Activated CD4-positive, CD25-positive, alpha-beta regulatory T cell treated with anti-CD3 and anti-CD28 coated beads, Interleukin-2, amount 50 U/mL, for 16 hours (primary cell): ENCODE measurements around the gene PGAP3.
A peak's percentile ranks its signal among the peaks of the same experiment; 100 is the strongest.

ENCODE experiments used
- DNase-seq: peaks from one replicate; pipeline ENCODE4 v3.0.0-alpha.2; 2020; ENCODE audit warnings: low read depth, low spot score

The PGAP3 gene

GRCh38 chr17:39660397-39661385 lies 27.2 kb downstream of the PGAP3 start:
- DNase-seq = no peak

- no peak for DNase-seq
These were observed 27.9 kb downstream of the PGAP3 start for GRCh38 chr17:39660011-39660360.

GRCh38 chr17:39659279-39660010 lies 28.4 kb downstream of the PGAP3 start:
- no peak for DNase-seq

- no peak for DNase-seq
These were observed 29.1 kb downstream of the PGAP3 start for GRCh38 chr17:39658760-39659159.

GRCh38 chr17:39658346-39658745 lies 29.5 kb downstream of the PGAP3 start:
- no peak for DNase-seq

- no peak for DNase-seq
These were observed 32.8 kb downstream of the PGAP3 start for GRCh38 chr17:39655105-39655504.

DNA sequence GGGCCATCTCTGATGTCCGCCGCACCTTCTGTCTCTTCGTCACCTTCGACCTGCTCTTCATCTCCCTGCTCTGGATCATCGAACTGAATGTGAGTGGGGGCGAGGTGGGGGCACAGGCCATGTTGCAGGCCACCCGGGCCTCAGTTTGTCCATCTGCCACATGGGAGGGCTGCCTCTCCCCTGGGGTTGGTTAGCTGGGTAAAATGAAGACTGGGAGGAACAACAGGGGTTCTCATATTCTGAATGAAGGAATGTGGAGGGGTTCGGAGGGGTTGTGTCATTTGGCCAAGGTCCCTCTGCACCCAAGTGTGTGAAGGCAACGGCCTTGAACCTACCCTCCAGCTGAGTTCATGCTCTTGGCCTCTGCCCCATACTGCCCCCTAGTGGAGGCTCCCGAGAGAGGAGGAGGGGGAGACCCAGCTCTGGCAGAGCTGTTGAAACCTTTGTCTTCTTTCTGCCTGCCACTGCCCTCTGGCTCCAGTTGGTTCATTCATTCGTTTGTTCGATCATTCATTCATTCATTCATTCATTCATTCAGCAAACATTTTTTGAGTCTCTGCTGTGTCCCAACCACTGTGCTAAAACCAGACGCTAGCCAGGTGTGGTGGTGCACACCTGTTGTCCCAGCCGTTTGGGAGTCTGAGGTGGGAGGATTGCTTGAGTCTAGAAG lies 34.1 kb downstream of the PGAP3 start:
- peak; percentile 63 for DNase-seq

- DNase-seq = no peak
These were observed 34.6 kb downstream of the PGAP3 start for GRCh38 chr17:39653316-39653661.

DNA sequence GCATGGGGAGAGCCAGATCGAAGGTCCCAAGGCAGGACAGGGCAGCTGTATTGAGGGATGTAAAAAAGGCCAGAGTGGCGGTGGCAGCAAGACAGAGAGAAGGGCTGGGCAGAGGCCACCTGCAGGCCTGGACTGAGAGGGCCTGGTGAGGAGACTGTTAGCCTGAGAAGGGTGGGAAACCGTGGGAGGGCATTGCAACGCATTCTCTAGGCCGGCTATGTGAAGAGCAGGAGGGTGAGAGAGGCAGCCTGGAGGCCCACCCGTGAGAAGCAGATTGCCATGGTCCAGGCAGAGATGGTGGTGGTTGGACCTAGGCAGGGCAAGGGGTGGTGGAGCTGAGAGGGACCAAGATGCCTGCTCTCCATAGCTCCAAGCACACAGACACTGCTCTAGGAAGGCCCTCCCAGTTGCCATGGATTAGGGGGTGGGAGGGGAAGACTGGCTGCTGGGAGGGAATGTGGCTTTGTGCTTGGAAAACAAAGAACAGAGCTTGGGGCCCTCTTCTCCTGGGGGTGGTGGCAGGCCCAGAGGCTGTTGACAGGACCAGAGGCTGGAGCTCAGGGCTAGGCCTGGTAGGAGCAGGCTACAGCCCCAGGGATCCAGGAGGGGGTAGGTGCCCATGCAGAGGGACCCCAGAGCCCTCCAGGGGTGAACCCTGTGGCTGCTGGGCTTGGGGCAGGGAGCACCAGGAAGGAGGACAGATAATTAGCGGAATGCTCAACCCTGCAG lies 35.1 kb downstream of the PGAP3 start:
- DNase-seq = no peak

DNA sequence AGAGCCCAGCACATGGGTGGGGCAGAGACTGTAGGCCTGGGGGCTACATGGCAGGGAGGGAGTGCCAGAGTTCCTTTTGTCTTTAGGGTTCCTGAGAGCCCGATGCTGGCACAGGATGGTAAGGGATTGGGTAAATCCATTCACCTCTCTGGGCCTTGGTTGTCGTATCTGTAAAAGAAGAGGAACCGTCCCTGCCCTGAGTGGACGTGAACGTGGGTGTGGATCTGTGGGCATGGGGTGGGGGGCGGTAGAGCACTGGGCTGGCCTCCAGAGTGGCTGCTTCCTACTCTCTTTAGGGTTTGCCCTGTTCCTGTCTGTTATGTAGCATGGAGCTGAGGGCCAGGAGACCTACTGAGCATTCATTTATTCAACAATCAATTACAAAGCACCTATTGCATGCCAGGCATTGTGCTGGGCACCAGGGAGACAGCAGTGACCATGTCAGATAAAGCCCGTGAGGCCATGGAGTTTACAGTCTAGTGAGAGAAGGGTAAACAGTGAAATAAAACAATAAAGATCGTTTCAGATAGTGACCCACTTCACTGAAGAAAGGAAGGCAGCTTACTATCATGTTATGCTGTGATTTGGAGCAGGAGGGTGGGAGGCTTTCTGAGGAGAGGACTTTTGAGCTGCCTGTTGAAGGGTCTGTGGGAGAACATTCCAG lies 35.8 kb downstream of the PGAP3 start:
- no peak for DNase-seq

GRCh38 chr17:39650121-39650579 lies 37.7 kb downstream of the PGAP3 start:
- DNase-seq = no peak

- no peak for DNase-seq
These were observed 39.1 kb downstream of the PGAP3 start for GRCh38 chr17:39648616-39649366.

DNA sequence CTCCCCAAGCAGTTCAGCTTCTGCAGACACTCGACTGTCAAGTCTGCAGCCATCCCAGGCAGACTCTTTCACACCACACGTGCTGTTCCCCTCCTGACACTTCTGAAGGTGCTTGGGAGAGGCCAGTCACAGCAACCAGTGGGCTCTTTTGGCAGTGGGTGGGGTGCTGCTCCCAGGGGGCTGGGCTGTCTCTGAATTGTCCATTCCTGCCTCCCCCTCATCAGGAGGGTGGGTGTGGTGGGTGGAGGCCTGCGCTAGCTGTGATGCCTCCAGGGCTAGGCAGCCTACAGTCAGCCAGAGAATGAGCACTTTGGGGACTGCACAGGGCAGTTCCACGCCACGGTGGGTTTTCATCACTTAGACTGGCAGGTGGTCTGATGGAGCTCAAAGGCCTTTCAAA lies 40.6 kb downstream of the PGAP3 start:
- no peak for DNase-seq

GRCh38 chr17:39643271-39643670 lies 44.6 kb downstream of the PGAP3 start:
- no peak for DNase-seq

GRCh38 chr17:39642291-39643074 lies 45.4 kb downstream of the PGAP3 start:
- no peak for DNase-seq

GRCh38 chr17:39641883-39642282 lies 46.0 kb downstream of the PGAP3 start:
- DNase-seq = no peak

DNA sequence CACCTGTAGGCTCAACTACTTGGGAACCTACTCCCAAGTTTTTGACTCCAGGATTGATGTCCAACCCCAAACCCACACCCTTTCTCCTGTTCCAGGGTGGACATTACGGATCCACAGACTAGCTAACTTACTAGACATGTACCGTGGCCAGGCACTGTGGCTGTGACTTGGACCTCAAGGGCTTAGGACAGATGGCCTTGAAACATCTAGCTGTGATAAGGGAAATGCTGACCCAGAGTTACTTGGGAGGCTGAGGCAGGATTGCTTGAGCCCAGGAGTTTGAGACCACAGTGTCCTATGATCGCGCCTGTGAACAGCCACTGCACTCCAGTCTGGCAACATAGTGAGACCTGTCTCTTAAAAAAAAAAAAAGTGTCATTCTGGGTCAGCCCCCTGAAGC lies 46.8 kb downstream of the PGAP3 start:
- no peak for DNase-seq

DNA sequence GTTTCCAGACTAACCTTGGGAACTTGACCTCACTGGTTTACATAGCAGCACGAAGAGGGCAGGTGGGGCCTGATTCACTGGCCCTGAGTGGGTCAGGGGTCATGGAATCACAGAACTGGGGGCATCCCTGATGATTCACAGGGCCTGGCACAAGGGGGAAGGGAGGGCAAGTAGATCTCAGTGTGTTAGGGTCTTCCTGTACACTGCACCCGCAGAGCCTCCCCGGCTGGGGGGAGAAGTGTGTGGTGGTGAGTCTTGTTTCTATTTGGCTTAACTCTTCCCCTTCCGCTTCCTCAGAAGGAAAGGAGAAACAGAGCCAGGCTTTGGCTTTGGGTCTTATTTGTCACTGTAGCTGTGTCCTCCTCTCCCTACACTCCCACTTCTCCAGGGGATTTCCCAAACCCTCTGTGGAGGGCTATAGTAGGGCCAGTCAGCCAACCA lies 47.2 kb downstream of the PGAP3 start:
- no peak for DNase-seq
